Right ventricle myocardium inferior (tissue), 1 donor: ENCODE measurements around the gene USP11. TPM values are rescaled to one million over a fixed set of nuclear protein-coding genes. Genes with fewer than 3 reads are reported as not detected.

Experiments used
- ATAC-seq: fragments of 200-7000 bp; cut with Tn5 transposase; one replicate; pipeline ENCODE4 v1.9.1; 2020; ENCODE audit warnings: mild to moderate bottlenecking, moderate library complexity
- DNase-seq: peaks from one replicate; pipeline ENCODE4 v3.0.0; 2021; ENCODE audit errors: missing footprints
- intact Hi-C: fragments of 100-400 bp; cut with DNase I; formaldehyde crosslinking; loops from one replicate; pipeline ENCODE4 v1.11.0; 2022
- total RNA-seq: library from RNA; stranded (reverse); fragmentation: NEBNext Ultra II Directional; extraction: Animal tissue kit (Norgen Biotek cat#: 25700); gene quantifications from one replicate; pipeline ENCODE4 v1.2.1, GENCODE V29; 2021
- donor health status: DM: no; HTN: yes; CAD: no; lungs with severe emphysema.

The USP11 gene
- total RNA-seq, 1 donor from 2014 or later: 31.5 TPM

DNA sequence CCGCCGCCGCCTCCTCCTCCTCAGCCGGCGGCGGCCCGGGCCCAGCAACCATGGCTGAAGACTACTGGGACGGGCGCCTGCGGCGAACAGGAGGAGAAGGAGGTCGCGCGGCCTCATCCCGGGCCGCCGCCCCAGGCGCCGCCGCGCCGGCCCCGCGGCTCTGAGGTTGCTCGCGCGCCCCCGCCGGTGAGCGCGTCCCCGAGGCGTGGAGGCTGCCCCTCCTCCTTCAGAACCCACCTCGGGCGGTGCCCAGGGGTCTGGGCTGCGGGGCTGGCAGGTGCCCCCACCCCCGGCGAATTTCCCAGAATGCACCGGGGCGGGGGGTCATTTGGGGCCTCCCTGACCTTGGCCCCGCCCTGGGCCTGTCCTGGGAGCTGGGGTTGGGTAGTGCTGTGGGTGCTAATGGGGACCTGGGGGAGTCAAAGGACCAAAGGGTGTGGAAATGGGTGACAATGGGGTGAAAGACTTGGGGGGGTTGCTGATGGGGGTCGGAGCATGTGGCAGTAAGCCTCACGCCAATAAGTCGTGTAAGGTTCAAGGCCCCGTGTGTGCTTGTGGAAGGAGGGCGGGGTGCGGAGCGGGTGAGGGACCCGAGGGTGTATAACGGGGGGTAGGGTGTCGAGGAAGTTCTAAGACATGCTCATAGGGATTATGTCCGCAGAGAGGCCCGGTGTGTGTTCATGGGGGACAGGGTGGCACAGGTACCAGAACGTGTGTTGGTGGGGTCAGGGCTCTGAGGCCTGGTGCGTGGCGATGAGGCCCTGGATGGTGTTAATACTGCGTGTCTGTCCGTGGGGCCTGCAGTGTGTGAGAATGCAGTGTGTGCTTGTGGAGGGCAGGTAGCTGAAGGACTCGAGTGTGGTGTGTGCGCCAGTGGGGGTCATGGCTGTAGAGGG, 13.6 kb upstream of the USP11 start:
- DNase-seq (peak; percentile 75), ATAC-seq (no peak)
- intact Hi-C loops: loop anchor here (2.0 kb wide), 1 partner anchor 14 kb away; the partner anchor contains the start of gene USP11

DNA sequence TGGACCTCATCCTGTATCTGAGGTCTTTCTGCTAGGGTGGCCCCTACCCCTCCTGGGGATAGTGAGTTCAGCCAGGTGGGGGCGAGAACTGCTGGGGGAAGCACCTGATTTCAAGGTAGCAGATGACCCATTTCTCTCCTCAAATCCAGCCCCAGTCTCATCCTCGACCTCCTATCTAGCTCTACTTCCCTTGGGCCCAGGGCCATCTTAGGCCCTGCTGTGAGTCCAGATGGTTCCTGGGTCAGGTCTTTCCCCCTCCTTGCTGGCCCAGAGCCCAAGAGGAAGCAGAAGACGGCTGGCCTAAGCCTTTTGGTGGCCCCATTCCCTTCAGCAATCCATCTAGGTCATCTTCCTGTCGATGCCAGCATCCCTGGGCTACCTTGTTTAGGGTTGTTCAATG, 11.1 kb upstream of the USP11 start:
- ATAC-seq (no peak), DNase-seq (no peak)
- intact Hi-C loops: no loop called here

DNA sequence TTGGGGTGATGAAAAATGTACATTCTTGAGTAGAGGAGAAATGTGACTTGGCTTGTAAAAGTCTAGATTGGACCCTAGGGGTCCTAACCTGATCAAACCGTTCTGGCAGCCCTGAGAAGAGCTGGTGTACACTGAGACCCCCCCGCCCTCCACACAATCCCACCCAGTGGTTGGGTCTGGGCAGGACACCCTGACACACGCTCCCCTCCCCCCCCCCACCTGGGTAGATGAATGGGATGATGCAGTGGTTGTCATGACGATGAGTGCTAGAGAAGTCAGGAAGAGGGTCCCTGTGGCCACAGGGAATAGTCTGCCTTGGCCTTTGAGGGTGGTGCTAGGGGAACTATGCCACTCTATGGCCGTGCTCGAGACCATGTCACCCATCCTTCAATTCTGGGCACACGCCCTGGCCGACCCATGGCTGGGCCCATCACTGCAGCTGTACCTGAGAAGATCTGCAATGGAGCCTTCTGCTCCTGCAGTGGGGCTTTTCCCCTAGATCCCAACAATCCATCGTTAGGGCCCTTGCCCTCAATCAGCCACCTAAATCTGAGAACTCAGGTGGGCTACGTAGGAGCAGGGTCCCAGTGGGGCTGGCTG, 10.0 kb upstream of the USP11 start:
- ATAC-seq: no peak
- DNase-seq: no peak
- intact Hi-C loops: no loop called here

DNA sequence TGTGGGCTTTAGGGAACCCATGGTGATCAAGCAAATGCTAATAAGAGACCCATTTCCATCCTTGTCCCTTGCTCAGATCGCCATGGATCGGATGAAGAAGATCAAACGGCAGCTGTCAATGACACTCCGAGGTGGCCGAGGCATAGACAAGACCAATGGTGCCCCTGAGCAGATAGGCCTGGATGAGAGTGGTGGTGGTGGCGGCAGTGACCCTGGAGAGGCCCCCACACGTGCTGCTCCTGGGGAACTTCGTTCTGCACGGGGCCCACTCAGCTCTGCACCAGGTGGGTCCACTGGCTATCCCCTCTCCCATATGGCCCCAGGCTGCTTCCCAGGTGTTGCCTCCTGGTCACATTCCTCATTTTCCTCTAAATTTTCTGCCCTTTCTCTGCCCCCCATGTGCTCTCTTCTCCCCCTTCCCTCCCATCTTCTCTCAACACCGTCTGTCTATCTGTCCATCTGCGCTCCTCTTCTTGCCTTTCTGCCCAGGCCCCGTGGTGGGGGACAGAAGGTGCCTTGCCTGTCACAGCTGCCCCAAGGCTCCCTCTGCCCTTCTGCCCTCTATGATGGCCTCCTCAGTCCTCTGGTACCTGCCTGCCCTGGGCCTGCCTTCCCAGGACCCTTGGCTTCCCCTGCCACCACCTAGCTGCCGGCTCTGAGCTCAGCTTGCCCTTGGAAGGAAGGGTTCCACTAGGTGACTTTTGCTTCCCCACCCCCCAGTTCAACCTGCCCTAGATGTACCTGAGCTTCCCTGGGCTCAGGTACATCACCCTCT, 9.1 kb upstream of the USP11 start:
- no peak for DNase-seq
- ATAC-seq: no peak
- intact Hi-C loops: no loop called here

DNA sequence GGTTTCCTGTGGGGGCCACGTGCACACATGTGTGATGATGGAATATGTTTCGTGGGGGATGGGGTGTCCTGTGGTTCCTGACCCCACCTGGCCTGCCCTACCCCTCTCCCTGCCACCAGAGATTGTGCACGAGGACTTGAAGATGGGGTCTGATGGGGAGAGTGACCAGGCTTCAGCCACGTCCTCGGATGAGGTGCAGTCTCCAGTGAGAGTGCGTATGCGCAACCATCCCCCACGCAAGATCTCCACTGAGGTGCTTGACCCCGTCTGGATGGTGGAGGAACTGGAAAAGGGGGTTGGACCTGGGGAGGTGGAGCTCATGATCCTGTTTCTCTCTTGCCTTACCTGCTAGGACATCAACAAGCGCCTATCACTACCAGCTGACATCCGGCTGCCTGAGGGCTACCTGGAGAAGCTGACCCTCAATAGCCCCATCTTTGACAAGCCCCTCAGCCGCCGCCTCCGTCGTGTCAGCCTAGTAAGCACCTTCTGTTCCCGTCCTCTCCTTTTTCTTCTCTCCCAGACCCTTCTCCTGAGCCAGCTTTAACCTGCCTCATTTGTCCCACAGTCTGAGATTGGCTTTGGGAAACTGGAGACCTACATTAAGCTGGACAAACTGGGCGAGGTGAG, 8.4 kb upstream of the USP11 start:
- intact Hi-C loops: no loop called here

DNA sequence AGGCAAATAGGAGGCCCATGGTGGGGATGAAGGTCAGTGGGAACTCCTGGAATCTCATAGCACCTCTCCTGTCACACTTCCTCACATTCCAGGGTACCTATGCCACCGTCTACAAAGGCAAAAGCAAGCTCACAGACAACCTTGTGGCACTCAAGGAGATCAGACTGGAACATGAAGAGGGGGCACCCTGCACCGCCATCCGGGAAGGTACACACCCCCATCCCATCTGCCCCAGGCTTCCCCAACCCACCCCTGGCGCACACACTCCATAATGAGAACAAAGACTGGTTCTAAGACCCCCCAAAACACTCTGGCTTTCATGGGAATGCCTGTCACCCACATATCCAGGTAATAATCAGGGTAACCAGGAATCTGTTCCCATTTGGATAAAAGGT, 7.9 kb upstream of the USP11 start:
- intact Hi-C loops: no loop called here
- ATAC-seq (no peak), DNase-seq (no peak)

More for the DNA sequence above, 8.4 kb upstream of the USP11 start:
- ATAC-seq (no peak), DNase-seq (no peak)

DNA sequence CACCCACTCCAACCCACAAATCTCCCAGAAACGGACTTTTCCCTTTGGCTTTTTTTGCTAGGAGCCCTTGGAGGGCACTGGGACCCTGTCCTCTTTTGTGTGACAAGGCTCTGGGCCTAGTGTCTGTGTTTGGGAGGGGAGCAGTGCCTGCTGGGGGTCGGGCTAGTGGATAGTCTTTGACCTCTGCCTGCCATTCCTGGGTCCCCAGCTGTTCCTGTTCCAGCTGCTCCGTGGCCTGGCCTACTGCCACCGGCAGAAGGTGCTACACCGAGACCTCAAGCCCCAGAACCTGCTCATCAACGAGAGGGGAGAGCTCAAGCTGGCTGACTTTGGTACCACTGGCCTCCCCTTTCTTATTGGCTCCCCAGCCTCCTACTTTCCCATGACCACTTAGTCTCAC, 6.7 kb upstream of the USP11 start:
- ATAC-seq (no peak), DNase-seq (no peak)
- intact Hi-C loops: no loop called here

DNA sequence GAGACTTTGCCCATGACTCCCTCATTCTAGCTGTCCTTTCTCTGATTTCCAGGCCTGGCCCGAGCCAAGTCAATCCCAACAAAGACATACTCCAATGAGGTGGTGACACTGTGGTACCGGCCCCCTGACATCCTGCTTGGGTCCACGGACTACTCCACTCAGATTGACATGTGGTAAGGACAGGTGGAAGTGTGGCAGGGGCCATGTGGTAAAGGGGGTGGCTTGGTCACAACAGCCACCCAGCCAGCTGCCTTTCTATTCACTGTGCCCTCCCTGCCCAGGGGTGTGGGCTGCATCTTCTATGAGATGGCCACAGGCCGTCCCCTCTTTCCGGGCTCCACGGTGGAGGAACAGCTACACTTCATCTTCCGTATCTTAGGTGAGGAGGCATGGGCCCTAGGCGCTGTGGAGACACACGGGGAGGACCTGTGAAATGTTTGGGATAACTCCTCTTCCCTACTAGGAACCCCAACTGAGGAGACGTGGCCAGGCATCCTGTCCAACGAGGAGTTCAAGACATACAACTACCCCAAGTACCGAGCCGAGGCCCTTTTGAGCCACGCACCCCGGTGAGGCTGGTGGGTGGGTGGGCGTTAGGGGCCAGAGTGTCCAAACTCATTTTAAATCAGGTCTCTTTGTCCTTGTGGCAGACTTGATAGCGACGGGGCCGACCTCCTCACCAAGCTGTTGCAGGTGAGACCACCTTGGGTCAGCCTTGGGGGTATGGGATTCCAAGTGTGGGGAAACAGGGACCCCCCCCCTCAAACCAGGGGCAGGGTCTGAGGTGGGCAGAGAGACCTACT, 6.1 kb upstream of the USP11 start:
- DNase-seq: no peak
- intact Hi-C loops: no loop called here

DNA sequence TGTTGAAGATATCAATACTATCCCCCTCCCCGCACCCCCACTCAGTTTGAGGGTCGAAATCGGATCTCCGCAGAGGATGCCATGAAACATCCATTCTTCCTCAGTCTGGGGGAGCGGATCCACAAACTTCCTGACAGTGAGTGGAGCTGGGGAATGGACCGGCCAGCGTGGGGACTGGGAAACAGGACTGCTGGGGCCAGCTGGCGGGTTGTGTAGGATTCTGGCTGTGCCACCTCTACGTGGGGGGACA, 5.5 kb upstream of the USP11 start:
- intact Hi-C loops: no loop called here
- DNase-seq: no peak
- no peak for ATAC-seq

More for the DNA sequence above, 6.1 kb upstream of the USP11 start:
- ATAC-seq: no peak

DNA sequence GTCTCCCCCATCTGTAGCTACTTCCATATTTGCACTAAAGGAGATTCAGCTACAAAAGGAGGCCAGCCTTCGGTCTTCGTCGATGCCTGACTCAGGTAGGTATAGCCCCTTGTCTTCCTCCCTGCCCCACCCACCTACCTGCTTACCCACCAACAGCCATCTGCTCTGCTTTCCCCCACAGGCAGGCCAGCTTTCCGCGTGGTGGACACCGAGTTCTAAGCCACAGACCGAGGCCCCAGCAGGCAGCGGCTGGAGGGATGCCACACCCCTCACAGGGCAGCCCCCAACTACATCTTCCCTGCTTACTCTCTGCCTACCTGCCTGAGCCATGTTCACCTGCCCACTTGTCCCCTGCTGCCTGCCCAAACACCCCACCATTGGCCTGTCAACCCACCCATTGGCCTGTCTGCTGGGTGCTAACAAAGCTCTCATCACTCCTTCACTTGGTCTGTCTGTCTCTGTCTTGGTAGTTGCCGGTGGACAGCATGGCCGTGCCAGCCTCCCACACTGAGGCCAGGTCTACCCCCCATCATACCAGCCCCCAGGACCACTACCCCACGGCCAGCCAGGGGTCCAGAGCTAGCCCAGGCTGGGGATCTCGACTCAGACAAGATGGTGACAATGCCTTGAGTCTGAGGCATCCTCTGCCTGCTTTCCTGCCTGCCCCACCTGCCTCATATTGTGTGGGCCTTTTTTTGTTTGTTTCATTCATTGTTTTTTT, 4.1 kb upstream of the USP11 start:
- DNase-seq (no peak), ATAC-seq (no peak)
- intact Hi-C loops: no loop called here

DNA sequence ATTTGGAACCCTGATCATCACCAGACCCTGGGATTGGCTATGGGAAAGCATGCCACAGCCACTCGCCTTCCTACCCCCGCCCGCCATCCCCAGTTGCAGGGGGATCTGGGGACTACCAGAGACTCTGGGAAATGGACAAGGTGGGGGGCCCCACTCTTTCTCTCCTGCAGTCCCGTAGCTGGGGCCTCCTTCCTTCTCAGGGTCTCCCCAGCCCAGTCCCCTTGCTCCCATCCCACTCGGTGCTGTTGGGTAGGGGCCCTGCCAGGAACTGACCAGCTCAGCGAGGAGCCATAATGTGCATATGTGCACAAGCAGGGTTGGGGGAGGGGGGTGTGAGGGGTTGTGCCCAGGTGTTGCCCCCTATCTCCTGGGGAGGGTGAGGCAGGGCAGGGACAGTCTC, 3.4 kb upstream of the USP11 start:
- intact Hi-C loops: no loop called here
- ATAC-seq (no peak), DNase-seq (no peak)

DNA sequence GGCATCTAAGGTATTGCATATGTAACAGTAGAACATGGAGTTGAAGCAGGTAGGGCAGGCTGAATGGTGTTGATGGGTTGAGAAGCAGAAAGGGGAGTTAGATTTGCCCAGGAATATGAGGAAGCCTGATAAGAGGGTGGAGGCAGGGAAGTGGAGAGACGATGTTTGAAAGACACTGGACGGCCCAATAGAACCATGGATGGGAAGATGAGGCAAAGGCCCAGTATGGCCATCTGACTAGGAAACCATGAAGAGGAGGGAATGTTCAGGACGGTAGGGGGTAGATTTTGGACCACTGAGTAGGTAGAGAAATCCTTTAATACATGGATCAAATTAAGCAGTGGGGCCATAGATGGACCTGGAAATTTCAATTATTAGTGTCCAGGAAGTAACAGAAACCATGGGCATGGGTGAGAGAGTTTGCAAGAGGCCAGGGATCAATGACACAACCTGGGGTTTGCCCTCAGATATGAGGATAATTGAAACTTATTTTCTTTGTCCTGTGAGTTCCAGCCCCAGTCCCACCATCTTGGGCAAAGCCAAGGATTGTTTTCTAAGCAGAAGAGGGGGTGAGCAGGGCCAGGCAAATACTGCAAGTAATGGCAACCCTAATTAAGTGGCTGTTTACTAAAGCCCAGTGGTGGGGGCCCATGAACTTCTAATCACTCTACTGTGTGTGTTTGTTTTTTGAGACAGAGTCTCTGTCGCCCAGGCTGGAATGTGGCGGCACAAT, 2.5 kb upstream of the USP11 start:
- intact Hi-C loops: loop anchor here (5.0 kb wide), 1 partner anchor 132 kb away; no protein-coding TSS in a partner anchor
- ATAC-seq (no peak), DNase-seq (no peak)

DNA sequence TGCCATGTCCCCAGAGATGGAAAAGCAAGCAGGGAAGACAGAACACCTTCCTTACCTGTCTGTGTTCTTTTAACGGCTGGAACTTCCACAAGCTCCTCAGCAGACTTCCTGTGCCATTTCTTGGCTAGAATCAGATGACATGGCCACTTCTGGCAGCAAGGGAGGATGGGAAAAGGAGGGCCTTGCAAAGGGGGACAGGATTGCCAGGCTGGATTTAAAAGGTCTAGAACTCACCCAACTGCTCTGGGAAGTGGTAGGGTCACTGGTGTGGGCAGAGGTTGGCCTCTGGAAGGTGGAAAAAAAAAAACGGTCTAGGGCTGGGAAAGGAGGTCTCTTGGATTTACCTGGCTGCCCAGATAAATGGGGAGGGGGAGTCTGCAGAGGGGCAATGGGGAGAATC, 1.6 kb upstream of the USP11 start:
- DNase-seq: no peak
- ATAC-seq: no peak
- intact Hi-C loops: loop anchor here (5.0 kb wide), 1 partner anchor 131 kb away; no protein-coding TSS in a partner anchor

DNA sequence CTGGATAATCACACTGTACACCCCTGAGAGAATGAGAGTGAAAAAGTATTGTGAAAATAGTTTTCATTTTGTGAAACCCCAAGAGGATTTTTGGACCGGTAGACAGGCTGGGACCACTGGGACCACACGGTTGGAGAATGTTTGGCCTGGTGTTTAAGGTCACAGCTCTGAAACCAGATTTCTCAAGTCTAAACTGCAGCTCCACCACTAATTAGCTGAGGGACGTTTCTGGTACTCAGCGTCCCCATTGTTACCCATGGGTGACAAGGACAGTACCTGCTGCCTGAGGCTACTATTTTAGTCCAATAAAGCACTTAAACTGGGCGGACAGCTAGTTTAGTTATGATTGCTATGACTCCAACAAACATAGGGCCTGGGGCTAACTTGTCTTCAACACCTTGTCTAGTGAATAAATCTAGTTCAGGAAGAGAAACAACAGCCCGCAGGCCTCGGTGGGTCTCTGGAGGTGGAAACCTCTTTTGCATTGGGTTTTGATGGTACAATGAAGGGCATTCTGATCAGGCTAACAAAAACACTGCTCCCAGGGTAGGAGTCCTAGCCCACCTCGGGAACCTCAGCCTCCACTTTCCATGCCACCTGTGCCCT, 509 bp upstream of the USP11 start:
- intact Hi-C loops: loop anchor here (2.0 to 5.0 kb wide), 2 partner anchors 13 to 130 kb away; partner anchors contain the start of gene CDK16
- ATAC-seq (no peak), DNase-seq (no peak)

DNA sequence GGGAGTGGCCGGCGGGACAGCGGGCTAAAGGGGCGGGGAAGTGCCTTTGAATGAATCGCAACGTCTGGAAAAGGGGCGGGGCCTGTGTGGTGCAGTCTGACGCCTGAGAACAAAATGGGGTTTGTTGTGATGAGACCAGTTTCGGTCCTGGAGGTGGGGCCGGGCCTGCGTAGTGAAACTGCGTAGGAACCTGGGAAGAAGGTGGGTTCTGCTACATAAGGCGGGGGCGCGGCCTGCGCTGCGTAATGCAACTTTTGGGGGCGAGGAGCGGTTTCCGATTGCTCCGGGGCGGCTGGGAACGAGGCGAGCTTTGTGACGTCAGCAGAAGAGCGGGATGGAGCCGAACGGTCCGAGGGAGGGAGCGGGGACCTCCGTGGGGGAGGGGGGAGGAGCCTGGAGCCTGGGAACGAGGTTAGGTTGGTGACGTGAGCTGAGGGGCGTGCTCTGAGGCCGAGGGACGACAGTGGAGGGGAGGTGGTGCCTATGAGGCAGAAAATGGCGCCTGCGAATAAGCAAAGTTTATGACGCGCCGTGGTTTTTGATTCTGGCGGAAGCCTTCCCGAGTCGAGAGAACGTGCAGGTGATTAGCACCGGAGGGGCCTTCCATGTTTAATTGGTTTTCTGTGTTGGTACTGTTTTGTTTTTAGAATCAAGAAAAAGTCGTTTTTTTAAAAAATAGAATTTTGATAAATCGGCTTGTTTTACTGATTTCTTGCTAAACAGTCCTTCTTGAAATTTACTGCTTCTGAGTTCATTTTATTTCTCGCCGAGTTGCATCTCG, 714 bp downstream of the USP11 start:
- ATAC-seq (peak; percentile 96), DNase-seq (peak; percentile 95)
- intact Hi-C loops: loop anchor here (2.0 to 5.0 kb wide), 2 partner anchors 15 to 129 kb away; partner anchors contain the start of gene CDK16

DNA sequence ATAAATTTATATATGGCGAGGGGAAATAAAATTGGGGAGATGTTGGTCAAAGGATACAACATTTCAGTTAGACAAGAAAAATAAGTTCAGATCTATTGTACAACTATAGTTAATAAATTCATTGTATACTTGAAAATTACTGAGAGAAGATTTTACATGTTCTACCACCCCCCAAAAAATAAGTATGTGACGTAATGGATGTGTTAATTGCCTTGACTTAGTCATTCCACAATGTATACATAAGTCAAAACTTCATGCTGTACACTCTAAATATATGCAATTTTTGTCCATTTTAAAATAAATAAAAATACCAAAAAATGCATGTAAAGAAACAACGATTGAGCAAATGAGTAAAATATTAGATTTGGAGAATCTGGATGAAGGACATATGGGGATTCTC, 1.8 kb downstream of the USP11 start:
- ATAC-seq: no peak
- no peak for DNase-seq
- intact Hi-C loops: loop anchor here (5.0 kb wide), 1 partner anchor 128 kb away; no protein-coding TSS in a partner anchor
